GM21528 (cell line): ENCODE results near the gene SKAP2.

Experiments
- ATAC-seq: cut with Tn5 transposase; IDR thresholded peaks from one replicate; pipeline ENCODE4 v1.9.1; 2021; ENCODE audit warnings: mild to moderate bottlenecking, moderate library complexity; ENCODE audit not compliant: unreplicated experiment, low FRiP score

SKAP2 gene

GRCh38 chr7:26670290-26670689, 194.1 kb downstream of the SKAP2 start:
- no peak for ATAC-seq

GRCh38 chr7:26668821-26669220, 195.6 kb downstream of the SKAP2 start:
- ATAC-seq, result no peak

GRCh38 chr7:26667514-26668133, 196.8 kb downstream of the SKAP2 start:
- ATAC-seq, result no peak

GRCh38 chr7:26664735-26665416, 199.5 kb downstream of the SKAP2 start:
- ATAC-seq, result no peak

GRCh38 chr7:26664274-26664673, 200.1 kb downstream of the SKAP2 start:
- ATAC-seq, result no peak

- no peak for ATAC-seq
These were observed 200.5 kb downstream of the SKAP2 start for GRCh38 chr7:26663874-26664273.

- ATAC-seq, result no peak
These were observed 201.7 kb downstream of the SKAP2 start for GRCh38 chr7:26662646-26663045.

- ATAC-seq, result no peak
These were observed 205.3 kb downstream of the SKAP2 start for GRCh38 chr7:26659121-26659520.

GRCh38 chr7:26658389-26659084, 205.9 kb downstream of the SKAP2 start:
- no peak for ATAC-seq

GRCh38 chr7:26657686-26658388, 206.6 kb downstream of the SKAP2 start:
- ATAC-seq, result no peak

GRCh38 chr7:26657206-26657641, 207.2 kb downstream of the SKAP2 start:
- no peak for ATAC-seq

- ATAC-seq, result no peak
These were observed 207.7 kb downstream of the SKAP2 start for GRCh38 chr7:26656735-26657134.

GRCh38 chr7:26655781-26656180, 208.6 kb downstream of the SKAP2 start:
- no peak for ATAC-seq

GRCh38 chr7:26653430-26654399, 210.7 kb downstream of the SKAP2 start:
- ATAC-seq, result no peak

- ATAC-seq, result no peak
These were observed 211.8 kb downstream of the SKAP2 start for GRCh38 chr7:26652401-26653100.

GRCh38 chr7:26650103-26650502, 214.3 kb downstream of the SKAP2 start:
- no peak for ATAC-seq

GRCh38 chr7:26649388-26649787, 215.0 kb downstream of the SKAP2 start:
- ATAC-seq, result no peak

- ATAC-seq, result no peak
These were observed 215.8 kb downstream of the SKAP2 start for GRCh38 chr7:26648554-26648953.

GRCh38 chr7:26646336-26647048, 217.9 kb downstream of the SKAP2 start:
- ATAC-seq, result no peak
